Astrocyte of the cerebellum (primary cell): ENCODE data around the gene SLC9A9.

Experiments
- DNase-seq: peaks from one replicate; pipeline ENCODE4 v3.0.0-alpha.2; 2011; ENCODE audit warnings: low read depth
- H3K4me3 ChIP-seq: 2 replicates; pipeline ENCODE4 v1.5.1; 2011; ENCODE audit warnings: mild to moderate bottlenecking, low read depth, low read length, moderate library complexity
- in situ Hi-C: cut with HindIII; loops from 2 replicates; pipeline ENCODE4 v1.10.0; 2017; ENCODE audit warnings: low sequenced_read_pairs
- TF ChIP-seq, protein P1 (sequence below): IDR thresholded peaks from 2 replicates; pipeline ENCODE4 v1.5.1; 2012; ENCODE audit warnings: low read length, low read depth, moderate library complexity, mild to moderate bottlenecking; ENCODE audit errors: missing control alignments

Gene SLC9A9

DNA sequence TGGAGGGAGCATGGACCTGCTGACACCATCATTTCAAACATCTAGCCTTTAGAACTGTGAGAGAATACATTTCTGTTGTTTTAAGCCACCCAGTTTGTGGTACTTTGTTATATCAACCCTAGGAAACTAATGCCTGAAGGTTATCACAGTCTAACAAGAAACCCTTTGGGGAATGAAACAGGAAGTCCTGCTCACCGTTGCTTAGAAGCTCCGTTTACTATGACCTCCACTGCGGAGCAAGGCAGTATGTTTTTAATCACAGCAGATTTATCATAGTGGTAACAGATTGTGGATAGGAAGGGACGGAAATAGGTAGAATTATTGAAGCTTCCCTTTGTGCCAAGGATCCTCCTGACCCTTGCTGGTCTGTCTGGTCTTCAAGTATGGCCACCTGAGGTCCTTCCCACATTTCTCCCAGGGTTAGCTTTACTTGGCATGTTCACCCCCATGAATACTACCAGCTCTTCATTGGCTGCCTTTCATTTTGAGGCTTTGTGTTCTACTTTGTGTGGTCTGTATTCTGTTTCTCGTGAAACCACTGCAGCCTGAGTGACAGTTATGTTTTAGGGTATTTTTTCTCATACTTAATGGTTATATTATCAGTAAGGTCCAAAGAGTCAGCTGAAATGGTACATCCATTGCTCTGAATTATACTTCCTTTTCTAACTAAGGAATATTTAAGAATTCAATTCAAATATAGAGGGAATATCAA, 527.1 kb downstream of the SLC9A9 start:
- in situ Hi-C loops, result no loop called here
- TF ChIP-seq, protein P1, sequence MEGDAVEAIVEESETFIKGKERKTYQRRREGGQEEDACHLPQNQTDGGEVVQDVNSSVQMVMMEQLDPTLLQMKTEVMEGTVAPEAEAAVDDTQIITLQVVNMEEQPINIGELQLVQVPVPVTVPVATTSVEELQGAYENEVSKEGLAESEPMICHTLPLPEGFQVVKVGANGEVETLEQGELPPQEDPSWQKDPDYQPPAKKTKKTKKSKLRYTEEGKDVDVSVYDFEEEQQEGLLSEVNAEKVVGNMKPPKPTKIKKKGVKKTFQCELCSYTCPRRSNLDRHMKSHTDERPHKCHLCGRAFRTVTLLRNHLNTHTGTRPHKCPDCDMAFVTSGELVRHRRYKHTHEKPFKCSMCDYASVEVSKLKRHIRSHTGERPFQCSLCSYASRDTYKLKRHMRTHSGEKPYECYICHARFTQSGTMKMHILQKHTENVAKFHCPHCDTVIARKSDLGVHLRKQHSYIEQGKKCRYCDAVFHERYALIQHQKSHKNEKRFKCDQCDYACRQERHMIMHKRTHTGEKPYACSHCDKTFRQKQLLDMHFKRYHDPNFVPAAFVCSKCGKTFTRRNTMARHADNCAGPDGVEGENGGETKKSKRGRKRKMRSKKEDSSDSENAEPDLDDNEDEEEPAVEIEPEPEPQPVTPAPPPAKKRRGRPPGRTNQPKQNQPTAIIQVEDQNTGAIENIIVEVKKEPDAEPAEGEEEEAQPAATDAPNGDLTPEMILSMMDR, result no peak
- H3K4me3 ChIP-seq, result no peak overlapping the region
- no peak for DNase-seq

DNA sequence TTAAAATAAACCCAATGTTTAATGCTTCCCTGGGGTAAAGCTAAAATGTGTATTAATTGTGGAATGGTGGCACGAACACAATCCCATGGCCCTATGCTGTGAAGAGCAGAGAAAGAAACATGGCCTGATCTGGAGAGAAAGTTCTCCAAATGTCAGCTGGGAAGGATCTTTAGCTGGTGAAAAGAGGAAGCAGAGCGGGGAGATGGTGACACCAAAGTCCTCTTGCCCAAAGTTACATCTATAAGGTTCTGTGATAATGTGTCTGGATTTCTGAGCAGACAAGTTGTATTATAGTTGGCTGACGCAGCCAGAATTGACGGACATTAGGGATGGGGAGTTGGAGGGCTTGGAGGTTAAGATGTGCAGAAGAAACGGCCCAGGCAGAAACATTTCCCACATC, 532.5 kb downstream of the SLC9A9 start:
- no peak overlapping the region for H3K4me3 ChIP-seq
- in situ Hi-C loops, result no loop called here
- DNase-seq, result no peak
- TF ChIP-seq, protein P1, result no peak

DNA sequence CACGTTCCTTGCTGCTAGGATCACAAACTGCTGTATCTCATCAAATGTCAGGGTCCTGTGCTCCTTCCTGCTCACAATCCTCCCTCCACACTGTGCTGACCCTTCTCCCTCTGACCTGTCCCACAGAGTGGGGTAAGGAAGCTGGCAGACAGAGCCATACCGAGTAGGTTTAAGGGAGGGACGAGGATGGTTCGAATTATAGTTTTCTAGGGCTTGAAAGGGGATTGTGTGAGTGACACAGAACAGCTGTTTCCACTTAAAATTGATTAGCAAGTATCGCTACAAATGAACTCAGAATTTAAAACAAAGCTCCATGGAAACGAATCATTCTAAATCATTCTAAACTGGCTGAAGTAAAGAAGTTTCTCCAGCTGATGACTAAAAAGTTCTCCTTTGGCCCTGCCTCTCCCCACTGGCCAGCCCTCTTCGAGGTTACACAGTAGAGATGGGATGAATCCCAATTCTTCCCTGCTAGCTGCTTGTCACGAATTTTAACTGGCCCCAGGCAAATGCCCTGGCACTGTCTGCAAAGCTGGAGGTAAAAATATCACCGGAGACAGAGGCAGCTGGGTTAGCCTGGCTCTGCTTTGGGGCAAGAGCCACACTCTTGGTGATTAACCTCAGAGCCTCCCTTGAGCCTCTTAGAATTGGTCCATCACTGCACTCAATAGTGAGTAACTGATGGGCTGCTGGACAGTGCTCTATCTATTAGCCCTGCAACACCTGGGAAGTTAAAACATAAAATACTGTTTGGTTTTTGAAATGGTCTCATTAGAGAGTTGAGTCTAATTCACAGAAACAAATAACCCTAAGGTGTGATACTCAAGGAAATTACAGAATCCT, 533.8 kb downstream of the SLC9A9 start:
- H3K4me3 ChIP-seq, result no peak overlapping the region
- TF ChIP-seq, protein P1, result no peak
- DNase-seq, result no peak
- in situ Hi-C loops, result no loop called here

DNA sequence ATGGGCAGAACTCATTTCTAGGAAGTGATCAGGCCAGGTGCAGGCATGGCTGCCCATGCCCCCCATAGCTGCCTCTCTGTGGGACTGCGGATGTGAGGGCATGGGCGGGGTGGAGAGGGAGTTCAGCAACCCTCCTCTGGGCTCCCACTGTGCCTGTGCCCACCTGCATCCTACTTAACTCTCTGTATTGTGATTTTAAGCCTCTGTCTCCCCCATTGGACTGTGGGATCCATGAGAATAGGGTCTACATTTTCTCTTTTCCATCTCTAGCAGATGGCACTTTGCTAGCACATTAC, 534.4 kb downstream of the SLC9A9 start:
- DNase-seq, result no peak
- in situ Hi-C loops, result no loop called here
- TF ChIP-seq, protein P1, result no peak
- no peak overlapping the region for H3K4me3 ChIP-seq

DNA sequence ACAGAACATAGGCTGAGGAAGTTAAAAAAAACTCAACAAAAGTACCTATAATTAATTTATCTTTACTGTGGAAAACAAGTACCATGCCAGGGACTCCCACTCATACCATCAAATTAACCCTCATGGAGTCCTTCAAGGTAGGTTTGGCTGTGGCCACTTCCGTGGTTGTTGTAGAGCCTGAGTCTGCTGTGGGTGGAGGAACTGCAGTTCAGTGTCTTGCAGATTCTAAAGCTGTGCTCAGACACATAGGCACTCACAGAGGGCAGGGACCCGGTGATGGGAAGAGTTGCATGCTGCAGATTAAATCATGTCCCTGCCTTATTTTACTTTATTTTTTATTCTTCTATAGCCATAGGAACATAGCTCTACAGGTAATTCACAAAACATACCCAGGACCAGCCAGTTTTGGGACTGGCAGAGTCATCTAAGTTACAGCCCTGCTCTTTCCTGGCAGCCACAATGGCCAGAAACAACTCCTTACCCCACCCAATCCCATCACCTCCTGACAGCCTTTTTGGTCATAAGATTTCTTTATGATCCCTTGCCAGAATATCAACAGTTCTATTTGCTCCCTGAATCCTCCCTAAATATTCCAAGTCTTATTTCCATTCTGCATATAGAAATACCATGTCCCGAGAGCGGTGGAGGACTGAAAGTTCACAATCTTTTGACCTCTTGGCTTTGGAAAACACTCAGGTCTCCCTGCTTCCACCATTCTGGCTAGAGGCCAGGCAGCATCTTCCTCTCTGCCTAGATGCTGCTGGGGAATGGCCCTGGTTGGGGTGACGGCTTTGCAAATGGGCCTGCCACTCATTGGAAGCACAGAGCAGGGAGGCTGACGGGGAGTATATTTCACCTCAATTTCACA, 535.0 kb downstream of the SLC9A9 start:
- no peak for DNase-seq
- H3K4me3 ChIP-seq, result no peak overlapping the region
- in situ Hi-C loops, result no loop called here
- TF ChIP-seq, protein P1, result no peak

DNA sequence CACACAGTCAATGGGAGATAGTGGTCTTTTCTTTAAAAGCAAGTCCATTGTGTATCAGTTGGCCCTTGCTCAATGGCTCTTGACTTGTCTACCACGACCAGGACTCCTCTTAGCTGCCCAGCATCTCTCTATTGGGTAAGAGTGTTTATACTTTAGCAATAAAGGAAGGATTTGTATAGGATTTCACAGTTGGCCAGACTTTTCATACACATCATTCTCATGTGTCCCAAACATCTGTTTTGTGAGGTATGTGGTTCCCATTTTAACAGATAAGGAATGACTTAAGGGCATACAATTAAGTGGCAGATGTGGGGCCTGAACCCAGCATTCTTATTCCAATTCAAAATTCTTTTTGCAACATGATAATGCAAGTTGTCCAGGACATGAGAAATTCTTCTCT, 537.2 kb downstream of the SLC9A9 start:
- TF ChIP-seq, protein P1, result no peak
- H3K4me3 ChIP-seq, result no peak overlapping the region
- DNase-seq, result no peak
- in situ Hi-C loops, result no loop called here
